OCI-LY7 (cell line): ENCODE measurements around the gene BCL2L14. TPM values are rescaled to one million over a fixed set of nuclear protein-coding genes. Genes with fewer than 3 reads are reported as not detected.

Experiments used
- BruUV-seq: library from RNA; stranded (reverse); fragments of 400-500 nt; replicated peaks from 2 replicates; lab custom pipeline; 2021; lab: Mats Ljungman, UMichigan
- CTCF ChIA-PET: fragments of 300-600 bp; sonication (Branson Sonifier 250); formaldehyde crosslinking; loops from one replicate; lab custom pipeline; 2022; ENCODE audit warnings: antibody characterized with exemption; ENCODE audit not compliant: unreplicated experiment; lab: Charles Lee
- POLR2A ChIA-PET: fragments of 300-600 bp; sonication (Branson Sonifier 250); formaldehyde crosslinking; loops from one replicate; lab custom pipeline; 2022; ENCODE audit warnings: antibody characterized with exemption; lab: Charles Lee
- DNase-seq: peaks from one replicate; pipeline ENCODE4 v3.0.0-alpha.2; 2015; ENCODE audit warnings: low spot score
- H2AFZ ChIP-seq: fragments of 200-600 bp; sonication (generic), shearing (Covaris generic); 2 replicates; pipeline ENCODE4 v1.6.1; 2014; ENCODE audit warnings: mild to moderate bottlenecking, antibody characterized with exemption, low read length, moderate library complexity
- H3K27ac ChIP-seq: fragments of 200-600 bp; sonication (generic); 2 replicates; pipeline ENCODE4 v1.5.1; 2014; ENCODE audit warnings: mixed run types, low read depth, mild to moderate bottlenecking, moderate library complexity, low read length, inconsistent platforms; ENCODE audit not compliant: poor library complexity, severe bottlenecking
- H3K36me3 ChIP-seq: fragments of 200-600 bp; sonication (generic); 2 replicates; pipeline ENCODE4 v1.6.1; 2014; ENCODE audit warnings: mild to moderate bottlenecking, antibody characterized with exemption, low read length, moderate library complexity, mixed read lengths; ENCODE audit not compliant: insufficient read depth
- H3K4me1 ChIP-seq: fragments of 200-600 bp; sonication (generic); 2 replicates; pipeline ENCODE4 v1.5.1; 2014; ENCODE audit warnings: mild to moderate bottlenecking, low read length; ENCODE audit not compliant: insufficient read depth, poor library complexity, severe bottlenecking
- H3K4me2 ChIP-seq: fragments of 200-600 bp; sonication (generic); 2 replicates; pipeline ENCODE4 v1.6.1; 2014; ENCODE audit warnings: mild to moderate bottlenecking, low read length
- H3K4me3 ChIP-seq: fragments of 200-600 bp; sonication (generic); 2 replicates; pipeline ENCODE4 v1.5.1; 2014; ENCODE audit warnings: mild to moderate bottlenecking, low read depth, low read length; ENCODE audit not compliant: poor library complexity, severe bottlenecking
- H3K79me2 ChIP-seq: fragments of 200-600 bp; sonication (generic); 2 replicates; pipeline ENCODE4 v1.6.1; 2016; ENCODE audit warnings: low read depth, mild to moderate bottlenecking, low read length, moderate library complexity, mixed read lengths; ENCODE audit not compliant: insufficient read depth
- H3K9me2 ChIP-seq: fragments of 200-600 bp; sonication (generic); 2 replicates; pipeline ENCODE4 v1.6.1; 2016; ENCODE audit warnings: mild to moderate bottlenecking, low read length, mixed read lengths; ENCODE audit not compliant: insufficient read depth
- H3K9me3 ChIP-seq: fragments of 200-600 bp; sonication (generic); 2 replicates; pipeline ENCODE4 v1.6.1; 2014; ENCODE audit warnings: mild to moderate bottlenecking, mixed run types, low read length, mixed read lengths
- H4K20me1 ChIP-seq: fragments of 200-600 bp; sonication (generic); 2 replicates; pipeline ENCODE4 v1.6.1; 2014; ENCODE audit warnings: mild to moderate bottlenecking, antibody characterized with exemption, low read length, moderate library complexity, mixed read lengths; ENCODE audit not compliant: insufficient read depth
- EZH2phosphoT487 ChIP-seq: fragments of 200-600 bp; sonication (generic); IDR thresholded peaks from 2 replicates; pipeline ENCODE4 v1.6.1; 2018; ENCODE audit warnings: low read depth, borderline replicate concordance, mild to moderate bottlenecking, mixed run types, antibody characterized with exemption, low read length, moderate library complexity, mixed read lengths
- intact Hi-C: fragments of 100-400 bp; cut with micrococcal nuclease; formaldehyde crosslinking; loops from one replicate; pipeline ENCODE4 v1.10.0; 2022; ENCODE audit not compliant: unreplicated experiment
- total RNA-seq, 2 experiments: library from RNA; depleted of rRNA in 1 of 2; stranded (reverse); fragments of >200 nt in 1 of 2; shearing (Covaris generic) in 1 of 2; gene quantifications; 2 replicates each; pipeline ENCODE4 v1.2.3, GENCODE V29; 2014 to 2022
- TF ChIP-seq, protein P1 (sequence below): fragments of 200-600 bp; sonication (generic); conservative IDR thresholded peaks from 2 replicates; pipeline ENCODE4 v1.5.1; 2014; ENCODE audit warnings: mild to moderate bottlenecking, antibody characterized with exemption, low read length, moderate library complexity, mixed read lengths

Gene BCL2L14
- total RNA-seq, 2 experiments from 2014 or later, result not detected

DNA sequence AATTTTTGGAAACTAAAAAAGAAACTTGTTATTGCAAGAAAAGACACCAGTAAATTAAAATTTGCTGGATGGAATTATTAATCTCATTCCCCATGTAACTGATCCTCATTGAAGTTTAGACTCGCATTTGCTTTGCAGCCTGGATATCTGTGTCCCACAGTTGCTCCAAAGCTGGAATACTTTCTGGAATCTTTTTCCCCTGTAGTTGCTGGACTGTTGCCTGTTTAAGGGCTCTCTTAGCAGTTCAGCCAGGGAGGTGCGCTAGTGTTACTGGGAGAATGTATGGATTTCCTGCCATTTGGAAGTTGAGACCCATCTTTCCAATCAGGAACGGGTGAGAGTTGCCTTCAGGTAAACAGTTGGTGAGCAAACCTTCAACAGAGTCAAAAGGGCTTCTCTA is 20.3 kb downstream of the BCL2L14 start:
- intact Hi-C loops, result no loop called here
- BruUV-seq, result no TSS peak
- no peak overlapping the region for H3K27ac ChIP-seq
- no peak overlapping the region for H3K4me3 ChIP-seq
- no peak overlapping the region for H2AFZ ChIP-seq
- no peaks in the 10 kb centered on the region for H3K4me1 ChIP-seq
- no peaks in the 10 kb centered on the region for H3K9me3 ChIP-seq
- TF ChIP-seq, protein P1, sequence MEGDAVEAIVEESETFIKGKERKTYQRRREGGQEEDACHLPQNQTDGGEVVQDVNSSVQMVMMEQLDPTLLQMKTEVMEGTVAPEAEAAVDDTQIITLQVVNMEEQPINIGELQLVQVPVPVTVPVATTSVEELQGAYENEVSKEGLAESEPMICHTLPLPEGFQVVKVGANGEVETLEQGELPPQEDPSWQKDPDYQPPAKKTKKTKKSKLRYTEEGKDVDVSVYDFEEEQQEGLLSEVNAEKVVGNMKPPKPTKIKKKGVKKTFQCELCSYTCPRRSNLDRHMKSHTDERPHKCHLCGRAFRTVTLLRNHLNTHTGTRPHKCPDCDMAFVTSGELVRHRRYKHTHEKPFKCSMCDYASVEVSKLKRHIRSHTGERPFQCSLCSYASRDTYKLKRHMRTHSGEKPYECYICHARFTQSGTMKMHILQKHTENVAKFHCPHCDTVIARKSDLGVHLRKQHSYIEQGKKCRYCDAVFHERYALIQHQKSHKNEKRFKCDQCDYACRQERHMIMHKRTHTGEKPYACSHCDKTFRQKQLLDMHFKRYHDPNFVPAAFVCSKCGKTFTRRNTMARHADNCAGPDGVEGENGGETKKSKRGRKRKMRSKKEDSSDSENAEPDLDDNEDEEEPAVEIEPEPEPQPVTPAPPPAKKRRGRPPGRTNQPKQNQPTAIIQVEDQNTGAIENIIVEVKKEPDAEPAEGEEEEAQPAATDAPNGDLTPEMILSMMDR, result no peak
- TF ChIP-seq EZH2phosphoT487, result no peak
- no peaks in the 10 kb centered on the region for H3K9me2 ChIP-seq
- ChIA-PET CTCF (no interaction called here), POLR2A (no interaction called here)
- H3K4me2 ChIP-seq, result no peak overlapping the region
- H4K20me1 ChIP-seq, result no peaks in the 10 kb centered on the region
- H3K36me3 ChIP-seq, result no peaks in the 10 kb centered on the region
- DNase-seq, result no peak
- H3K79me2 ChIP-seq, result no peaks in the 10 kb centered on the region

DNA sequence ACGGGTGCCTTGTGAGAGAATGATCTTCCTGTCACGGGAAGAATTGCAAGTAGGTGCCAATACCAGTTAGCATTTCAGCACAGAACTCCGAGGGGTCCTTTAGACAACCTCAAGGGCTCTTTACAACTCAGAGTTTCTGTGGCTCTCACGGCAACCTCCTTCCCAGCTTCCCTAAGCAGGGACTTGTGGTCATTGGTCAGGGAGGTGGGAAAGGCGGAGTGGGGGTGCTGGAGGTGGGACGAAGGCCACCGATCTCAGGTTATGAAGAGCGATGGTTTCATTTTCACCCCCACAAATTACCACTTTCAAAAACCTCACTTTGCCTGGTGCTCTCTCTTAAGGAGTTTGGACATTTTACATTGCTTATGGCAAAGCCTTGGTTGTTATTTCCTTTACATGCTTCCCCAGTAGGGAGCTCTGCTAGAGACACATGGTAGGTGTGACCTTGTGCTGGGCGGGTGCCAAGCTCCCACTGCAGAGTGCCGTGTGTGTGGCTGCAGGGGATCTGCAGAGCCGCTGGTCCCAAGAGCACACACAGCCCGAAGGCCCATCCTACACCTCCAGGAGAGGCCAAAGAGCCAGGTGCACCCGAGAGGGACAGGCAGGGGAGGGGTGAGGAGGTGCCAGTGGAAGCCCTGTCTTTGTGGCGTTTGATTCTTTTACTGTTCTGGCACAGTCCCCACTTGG is 21.4 kb downstream of the BCL2L14 start:
- Histone ChIP-seq H3K9me3 (no peaks in the 10 kb centered on the region), H2AFZ (no peak overlapping the region), H3K4me1 (no peaks in the 10 kb centered on the region), H3K79me2 (no peaks in the 10 kb centered on the region), H3K9me2 (no peaks in the 10 kb centered on the region), H4K20me1 (no peaks in the 10 kb centered on the region), H3K27ac (no peak overlapping the region), H3K36me3 (no peaks in the 10 kb centered on the region), H3K4me3 (no peak overlapping the region), H3K4me2 (no peak overlapping the region)
- no peak for TF ChIP-seq EZH2phosphoT487
- TF ChIP-seq, protein P1, result no peak
- ChIA-PET POLR2A (no interaction called here), CTCF (no interaction called here)
- intact Hi-C loops, result no loop called here
- BruUV-seq, result no TSS peak
- DNase-seq, result no peak

DNA sequence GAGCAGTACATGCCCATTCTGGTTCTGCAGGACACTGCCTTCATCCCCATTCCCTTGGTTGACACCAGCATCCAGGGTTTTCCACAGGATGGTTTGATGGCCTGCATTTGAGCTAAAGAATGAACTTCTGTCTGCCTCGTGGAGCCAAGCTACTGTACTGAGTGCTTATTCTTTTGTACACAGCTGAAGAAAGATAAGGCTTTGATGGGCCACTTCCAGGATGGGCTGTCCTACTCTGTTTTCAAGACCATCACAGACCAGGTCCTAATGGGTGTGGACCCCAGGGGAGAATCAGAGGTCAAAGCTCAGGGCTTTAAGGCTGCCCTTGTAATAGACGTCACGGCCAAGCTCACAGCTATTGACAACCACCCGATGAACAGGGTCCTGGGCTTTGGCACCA is 23.7 kb downstream of the BCL2L14 start:
- Histone ChIP-seq H2AFZ (no peak overlapping the region), H3K9me2 (no peaks in the 10 kb centered on the region), H3K36me3 (no peaks in the 10 kb centered on the region), H3K4me2 (no peak overlapping the region), H3K9me3 (no peaks in the 10 kb centered on the region), H3K4me3 (no peak overlapping the region), H4K20me1 (no peaks in the 10 kb centered on the region), H3K4me1 (peaks cover 7% of the 10 kb centered on the region), H3K27ac (no peak overlapping the region), H3K79me2 (no peaks in the 10 kb centered on the region)
- TF ChIP-seq EZH2phosphoT487, result no peak
- TF ChIP-seq, protein P1, result no peak
- ChIA-PET POLR2A (interaction anchor here (0.7 to 0.9 kb wide), 3 partner anchors 9 to 1252 kb away, joined by 3 to 6 read pairs (median 4); no protein-coding TSS in a partner anchor), CTCF (no interaction called here)
- no peak for DNase-seq
- intact Hi-C loops, result no loop called here
- no TSS peak for BruUV-seq
